Measurements from ENCODE around the gene MRPL53.
"Not testable (repeated sequence)": the region's sequence is repeated elsewhere in the genome, so short reads cannot be mapped to it uniquely, and the experiment has no call there.

MRPL53 gene

GRCh38 chr2:74488643-74489481, 16.4 kb upstream of the MRPL53 start:
- H3K4me3 ChIP-seq (replicated peaks in 1 of 2; ENCODE audit: low read depth in 2 of 2, low read length in 2 of 2), result no peak overlapping the region
- no peak for DNase-seq (ENCODE audit: low read depth in 2 of 2)
- no peak for TF ChIP-seq CTCF (IDR thresholded peaks at IDR 0.05; ENCODE audit: low read depth, low read length)

DNA sequence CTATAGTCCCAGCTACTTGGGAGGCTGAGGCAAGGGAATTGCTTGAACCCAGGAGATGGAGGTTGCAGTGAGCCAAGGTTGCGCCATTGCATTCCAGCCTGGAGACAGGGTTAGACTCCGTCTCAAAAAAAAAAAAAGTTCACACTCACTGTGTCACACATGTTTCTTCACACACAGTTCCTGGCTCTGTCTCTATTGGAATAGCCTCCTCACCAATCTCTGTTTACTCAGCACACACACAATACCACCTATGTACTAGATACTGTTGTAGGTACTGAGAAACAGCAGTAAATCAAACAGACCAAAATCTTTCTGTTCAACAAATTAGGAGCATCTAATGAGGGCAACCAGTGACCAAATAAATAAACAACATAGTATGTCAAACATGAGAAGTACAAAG, 13.7 kb upstream of the MRPL53 start:
- no peak for DNase-seq (ENCODE audit: low read depth in 2 of 2)
- TF ChIP-seq CTCF (IDR thresholded peaks at IDR 0.05; ENCODE audit: low read depth, low read length), result no peak
- H3K4me3 ChIP-seq (replicated peaks in 1 of 2; ENCODE audit: low read depth in 2 of 2, low read length in 2 of 2), result no peak overlapping the region

- not testable (repeated sequence) for DNase-seq (ENCODE audit: low read depth in 2 of 2)
- H3K4me3 ChIP-seq (replicated peaks in 1 of 2; ENCODE audit: low read depth in 2 of 2, low read length in 2 of 2), result peak overlapping the region; percentile 65 to 91
Measured at GRCh38 chr2:74483675-74484164, 11.2 kb upstream of the MRPL53 start.

GRCh38 chr2:74482801-74483674, 10.6 kb upstream of the MRPL53 start, which contains the start of the genes CCDC142 and TTC31:
CCDC142 (minus strand) TSS chr2:74482998; CDS start chr2:74482837, 161 bp downstream.
TTC31 (plus strand) TSS chr2:74483081; CDS start chr2:74483096, 15 bp downstream.
- peak within 1 kb of the TSS; percentile 65 to 91 for H3K4me3 ChIP-seq (replicated peaks in 1 of 2; ENCODE audit: low read depth in 2 of 2, low read length in 2 of 2)
- TF ChIP-seq CTCF (IDR thresholded peaks at IDR 0.05; ENCODE audit: low read depth, low read length), result peak; percentile 89
- DNase-seq (ENCODE audit: low read depth in 2 of 2), result peak; percentile 96 to 97

GRCh38 chr2:74481961-74482800, 9.7 kb upstream of the MRPL53 start:
- H3K4me3 ChIP-seq (replicated peaks in 1 of 2; ENCODE audit: low read depth in 2 of 2, low read length in 2 of 2), result peak overlapping the region; percentile 65 to 91
- no peak for TF ChIP-seq CTCF (IDR thresholded peaks at IDR 0.05; ENCODE audit: low read depth, low read length)
- peak; percentile 19 for DNase-seq (ENCODE audit: low read depth in 2 of 2)

DNA sequence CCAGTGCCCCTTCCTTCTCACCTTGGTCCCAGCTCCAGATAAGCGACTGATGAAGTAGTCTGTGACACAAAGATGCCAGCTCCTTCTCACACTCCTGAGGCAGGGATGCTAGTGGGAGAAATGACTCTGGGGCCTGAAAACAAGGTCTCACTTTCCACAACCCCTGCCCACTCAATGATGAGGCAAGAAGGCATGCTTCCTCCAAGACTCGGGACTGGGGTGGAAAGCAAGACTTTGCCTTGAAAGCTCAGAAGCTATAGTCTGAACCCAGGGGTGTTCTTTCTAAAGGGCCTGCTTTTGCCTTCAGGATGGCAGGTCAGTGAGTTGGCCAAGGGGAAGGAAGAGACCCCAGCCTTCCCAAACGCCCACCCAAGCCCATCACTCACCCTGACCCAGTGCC, 9.0 kb upstream of the MRPL53 start:
- H3K4me3 ChIP-seq (replicated peaks in 1 of 2; ENCODE audit: low read depth in 2 of 2, low read length in 2 of 2), result peak overlapping the region; percentile 65 to 91
- no peak for DNase-seq (ENCODE audit: low read depth in 2 of 2)
- TF ChIP-seq CTCF (IDR thresholded peaks at IDR 0.05; ENCODE audit: low read depth, low read length), result no peak
